ENCODE data around the gene PDLIM4.

The PDLIM4 gene

GRCh38 chr5:132238901-132239500 lies 18.5 kb upstream of the PDLIM4 start:
- no peak for TF ChIP-seq MYC (IDR thresholded peaks at IDR 0.05; ENCODE audit: low read depth, low read length)
- TF ChIP-seq MAX (IDR thresholded peaks at IDR 0.05; ENCODE audit: low read depth, low read length) = no peak
- TF ChIP-seq POLR2A (IDR thresholded peaks at IDR 0.05; ENCODE audit: extremely low read depth, insufficient read length) = no peak
- no peak for TF ChIP-seq CTCF (IDR thresholded peaks at IDR 0.05; ENCODE audit: low read depth, low read length)
- no peak for DNase-seq (ENCODE audit: low read depth)
- no peak overlapping the region for H3K4me3 ChIP-seq (ENCODE audit: low read depth, low read length)

GRCh38 chr5:132239776-132240175 lies 17.7 kb upstream of the PDLIM4 start:
- no peak for DNase-seq (ENCODE audit: low read depth)
- TF ChIP-seq MAX (IDR thresholded peaks at IDR 0.05; ENCODE audit: low read depth, low read length) (no peak), CTCF (IDR thresholded peaks at IDR 0.05; ENCODE audit: low read depth, low read length) (no peak), POLR2A (IDR thresholded peaks at IDR 0.05; ENCODE audit: extremely low read depth, insufficient read length) (no peak), MYC (IDR thresholded peaks at IDR 0.05; ENCODE audit: low read depth, low read length) (no peak)
- H3K4me3 ChIP-seq (ENCODE audit: low read depth, low read length) = no peak overlapping the region

GRCh38 chr5:132243366-132243977 lies 14.0 kb upstream of the PDLIM4 start:
- DNase-seq (ENCODE audit: low read depth) = no peak
- no peak for TF ChIP-seq MAX (IDR thresholded peaks at IDR 0.05; ENCODE audit: low read depth, low read length)
- no peak for TF ChIP-seq CTCF (IDR thresholded peaks at IDR 0.05; ENCODE audit: low read depth, low read length)
- TF ChIP-seq MYC (IDR thresholded peaks at IDR 0.05; ENCODE audit: low read depth, low read length) = no peak
- no peak for TF ChIP-seq POLR2A (IDR thresholded peaks at IDR 0.05; ENCODE audit: extremely low read depth, insufficient read length)
- no peak overlapping the region for H3K4me3 ChIP-seq (ENCODE audit: low read depth, low read length)

- no peak overlapping the region for H3K4me3 ChIP-seq (ENCODE audit: low read depth, low read length)
- no peak for DNase-seq (ENCODE audit: low read depth)
- no peak for TF ChIP-seq MAX (IDR thresholded peaks at IDR 0.05; ENCODE audit: low read depth, low read length)
- no peak for TF ChIP-seq CTCF (IDR thresholded peaks at IDR 0.05; ENCODE audit: low read depth, low read length)
- no peak for TF ChIP-seq MYC (IDR thresholded peaks at IDR 0.05; ENCODE audit: low read depth, low read length)
- TF ChIP-seq POLR2A (IDR thresholded peaks at IDR 0.05; ENCODE audit: extremely low read depth, insufficient read length) = no peak
These were observed 11.9 kb upstream of the PDLIM4 start for GRCh38 chr5:132245593-132245992.

GRCh38 chr5:132246806-132247205 lies 10.7 kb upstream of the PDLIM4 start:
- TF ChIP-seq MAX (IDR thresholded peaks at IDR 0.05; ENCODE audit: low read depth, low read length) (no peak), CTCF (IDR thresholded peaks at IDR 0.05; ENCODE audit: low read depth, low read length) (no peak), MYC (IDR thresholded peaks at IDR 0.05; ENCODE audit: low read depth, low read length) (no peak), POLR2A (IDR thresholded peaks at IDR 0.05; ENCODE audit: extremely low read depth, insufficient read length) (no peak)
- DNase-seq (ENCODE audit: low read depth) = no peak

More at GRCh38 chr5:132246806-132247205, 10.7 kb upstream of the PDLIM4 start:
- H3K4me3 ChIP-seq (ENCODE audit: low read depth, low read length) = no peak overlapping the region
